DMS153 treated with DMSO at 0.1 percent for 48 hours (cell line): Measurements from ENCODE around the gene TMEM121.

Experiments used
- DNase-seq: peaks from one replicate; lab custom pipeline; 2025; ENCODE audit not compliant: unreplicated experiment; lab: John Stamatoyannopoulos, UW

The TMEM121 gene

GRCh38 chr14:105497671-105498429 is 28.5 kb upstream of the TMEM121 start:
- DNase-seq = no peak

GRCh38 chr14:105498430-105499255 is 27.7 kb upstream of the TMEM121 start:
- DNase-seq = no peak

GRCh38 chr14:105499256-105500035 is 26.9 kb upstream of the TMEM121 start:
- DNase-seq = no peak

- DNase-seq = no peak
These were observed 26.2 kb upstream of the TMEM121 start for GRCh38 chr14:105500036-105500725.

GRCh38 chr14:105500726-105501101 is 25.7 kb upstream of the TMEM121 start:
- DNase-seq = no peak

- no peak for DNase-seq
These were observed 24.7 kb upstream of the TMEM121 start for GRCh38 chr14:105501504-105502291.

- no peak for DNase-seq
These were observed 23.7 kb upstream of the TMEM121 start for GRCh38 chr14:105502446-105503295.

GRCh38 chr14:105503296-105503640 is 23.1 kb upstream of the TMEM121 start:
- DNase-seq = no peak

- no peak for DNase-seq
These were observed 22.3 kb upstream of the TMEM121 start for GRCh38 chr14:105503935-105504692.

- no peak for DNase-seq
These were observed 21.3 kb upstream of the TMEM121 start for GRCh38 chr14:105505101-105505500.

- DNase-seq = no peak
These were observed 19.1 kb upstream of the TMEM121 start for GRCh38 chr14:105507247-105507646.

GRCh38 chr14:105508069-105508468 is 18.3 kb upstream of the TMEM121 start:
- no peak for DNase-seq

GRCh38 chr14:105508601-105509000 is 17.8 kb upstream of the TMEM121 start:
- no peak for DNase-seq

- DNase-seq = no peak
These were observed 9.3 kb upstream of the TMEM121 start for GRCh38 chr14:105517096-105517495.

GRCh38 chr14:105519946-105520698 is 6.3 kb upstream of the TMEM121 start:
- DNase-seq = no peak

- DNase-seq = no peak
These were observed 1.1 kb upstream of the TMEM121 start for GRCh38 chr14:105525326-105525725.

- DNase-seq = no peak
These were observed 495 bp downstream of the TMEM121 start for GRCh38 chr14:105526776-105527380.
